Non-pigmented ciliary epithelial cell (primary cell): Measurements from ENCODE around the gene SH2D3C.
"Not testable (repeated sequence)": the region's sequence is repeated elsewhere in the genome, so short reads cannot be mapped to it uniquely, and the experiment has no call there.

Source experiments
- DNase-seq: peaks from one replicate; pipeline ENCODE4 v3.0.0-alpha.2; 2010; ENCODE audit warnings: low read depth

SH2D3C gene

GRCh38 chr9:127783111-127784008, 4.9 kb upstream of the SH2D3C start:
- no peak for DNase-seq

GRCh38 chr9:127781806-127782205, 3.3 kb upstream of the SH2D3C start:
- no peak for DNase-seq

GRCh38 chr9:127780909-127781308, 2.4 kb upstream of the SH2D3C start:
- DNase-seq, result not testable (repeated sequence)

- no peak for DNase-seq
Measured at GRCh38 chr9:127780126-127780885, 1.8 kb upstream of the SH2D3C start.

GRCh38 chr9:127779136-127779981, 893 bp upstream of the SH2D3C start:
- no peak for DNase-seq

GRCh38 chr9:127777368-127777980, 992 bp downstream of the SH2D3C start:
- no peak for DNase-seq

GRCh38 chr9:127776924-127777289, 1.6 kb downstream of the SH2D3C start:
- DNase-seq, result no peak

- no peak for DNase-seq
Measured at GRCh38 chr9:127776195-127776923, 2.1 kb downstream of the SH2D3C start.

- no peak for DNase-seq
Measured at GRCh38 chr9:127773981-127774380, 4.5 kb downstream of the SH2D3C start.

- DNase-seq, result no peak
Measured at GRCh38 chr9:127773272-127773671, 5.2 kb downstream of the SH2D3C start.

- no peak for DNase-seq
Measured at GRCh38 chr9:127772603-127773002, 5.9 kb downstream of the SH2D3C start.

GRCh38 chr9:127771570-127772189, 6.8 kb downstream of the SH2D3C start:
- no peak for DNase-seq

- DNase-seq, result peak; percentile 89
Measured at GRCh38 chr9:127770905-127771569, 7.4 kb downstream of the SH2D3C start.

GRCh38 chr9:127770583-127770904, 7.9 kb downstream of the SH2D3C start:
- DNase-seq, result no peak

GRCh38 chr9:127769929-127770582, 8.4 kb downstream of the SH2D3C start:
- no peak for DNase-seq

GRCh38 chr9:127769101-127769500, 9.4 kb downstream of the SH2D3C start:
- DNase-seq, result no peak

GRCh38 chr9:127768698-127769097, 9.8 kb downstream of the SH2D3C start:
- no peak for DNase-seq

GRCh38 chr9:127767909-127768331, 10.5 kb downstream of the SH2D3C start:
- DNase-seq, result no peak

- no peak for DNase-seq
Measured at GRCh38 chr9:127767410-127767809, 11.1 kb downstream of the SH2D3C start.

GRCh38 chr9:127765418-127765817, 13.0 kb downstream of the SH2D3C start:
- DNase-seq, result no peak
